ENCODE measurements around the gene LOC128125822.
A peak's percentile ranks its signal among the peaks of the same experiment; 100 is the strongest.
"Not testable (repeated sequence)": the region's sequence is repeated elsewhere in the genome, so short reads cannot be mapped to it uniquely, and the experiment has no call there.

LOC128125822 gene

DNA sequence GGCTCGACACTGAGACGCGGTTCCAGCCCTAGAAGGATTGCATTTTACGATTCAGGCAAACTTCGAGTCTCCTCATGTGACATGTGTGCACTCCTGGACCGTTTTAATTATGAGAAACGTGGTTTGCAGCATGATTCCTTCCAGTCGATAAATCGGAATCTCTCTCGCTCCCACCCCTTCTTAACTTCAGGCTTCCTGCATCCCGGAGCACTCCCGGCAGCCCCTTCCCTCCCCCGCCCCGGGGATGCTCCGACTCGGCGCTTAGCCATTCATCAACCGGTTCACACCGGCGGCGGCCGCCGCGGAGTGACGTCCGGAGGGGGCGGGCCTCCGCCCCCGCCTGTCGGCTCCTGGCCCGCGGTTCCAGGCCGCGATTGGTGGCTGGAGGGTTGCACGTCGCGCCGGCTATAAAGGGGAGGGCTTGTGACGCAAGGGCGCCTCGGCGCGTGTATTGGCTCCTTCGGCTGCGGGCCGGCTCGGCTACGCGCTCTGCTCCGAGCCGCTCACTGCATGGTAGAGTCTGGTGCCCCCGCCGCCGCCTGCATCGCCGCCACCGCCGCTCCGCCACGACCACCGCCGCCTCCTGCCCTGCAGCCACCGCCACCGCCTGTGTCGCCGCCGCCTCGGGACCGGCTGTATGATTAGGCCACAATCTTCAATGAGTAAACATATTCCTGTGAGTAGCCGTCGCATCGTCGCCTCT is at the start of gene LOC128125822, which contains the start of gene PTP4A1:
Gene LOC128125822, plus strand, starts transcription at position 437 of the 703 bp plus-strand sequence.
Gene PTP4A1, plus strand, starts transcription at position 437 of the 703 bp plus-strand sequence. CDS start 4,401 bp downstream, outside the sequence.
- peak within 1 kb of the TSS; percentile 97 for H3K4me3 ChIP-seq (ENCODE audit: low read length)
- H3K4me1 ChIP-seq (ENCODE audit: control insufficient read depth, insufficient read depth, low read length), result peaks cover 3% of the 10 kb centered on the region

DNA sequence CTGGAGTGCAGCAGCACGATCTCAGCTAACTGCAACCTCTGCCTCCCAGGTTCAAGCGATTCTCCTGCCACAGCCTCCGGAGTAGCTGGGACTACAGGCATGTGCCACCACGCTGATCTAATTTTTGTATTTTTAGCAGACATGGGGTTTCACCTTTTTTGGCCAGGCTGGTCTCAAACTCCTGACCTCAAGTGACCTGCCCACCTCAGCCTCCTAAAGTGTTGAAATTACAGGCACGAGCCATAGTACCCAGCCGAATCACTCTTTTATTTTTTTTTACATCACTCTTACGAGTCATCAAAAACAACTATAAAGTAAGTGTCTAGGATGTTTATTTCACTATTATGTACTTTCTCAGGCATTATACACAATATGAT is 49.4 kb upstream of the LOC128125822 start:
- H3K27ac ChIP-seq (ENCODE audit: low read depth, low read length); H3K4me3 ChIP-seq (ENCODE audit: low read length); H3K27me3 ChIP-seq (ENCODE audit: control insufficient read depth, insufficient read depth, low read length); H3K9ac ChIP-seq (ENCODE audit: low read length); H3K4me1 ChIP-seq (ENCODE audit: control insufficient read depth, insufficient read depth, low read length); H3K36me3 ChIP-seq (ENCODE audit: control insufficient read depth, insufficient read depth, low read length): not testable (repeated sequence)

More for the DNA sequence above, at the start of gene LOC128125822, which contains the start of gene PTP4A1:
- Histone ChIP-seq H3K36me3 (ENCODE audit: control insufficient read depth, insufficient read depth, low read length) (no peaks in the 10 kb centered on the region), H3K27ac (ENCODE audit: low read depth, low read length) (peak within 1 kb of the TSS; percentile 100), H3K27me3 (ENCODE audit: control insufficient read depth, insufficient read depth, low read length) (no peaks in the 10 kb centered on the region), H3K9ac (ENCODE audit: low read length) (peak within 1 kb of the TSS; percentile 91)

DNA sequence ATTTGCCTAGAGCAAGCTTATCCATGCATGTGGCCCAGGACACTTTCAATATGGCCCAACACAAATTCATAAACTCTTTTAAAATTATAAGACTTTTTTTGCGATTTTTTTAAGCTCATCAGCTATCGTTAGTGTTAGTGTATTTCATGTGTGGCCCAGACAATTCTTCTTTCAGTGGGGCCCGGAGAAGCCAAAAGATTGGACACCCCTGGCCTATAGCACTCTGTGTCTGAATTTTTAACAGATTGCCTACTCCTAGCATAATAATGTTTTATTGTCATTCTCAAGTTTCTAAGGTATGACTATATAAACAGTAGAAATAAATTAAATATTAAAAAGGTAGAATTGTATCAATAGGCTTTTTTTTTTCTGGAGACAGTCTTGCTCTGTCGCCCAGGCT is 48.6 kb upstream of the LOC128125822 start:
- Histone ChIP-seq H3K27me3 (ENCODE audit: control insufficient read depth, insufficient read depth, low read length) (no peaks in the 10 kb centered on the region), H3K4me1 (ENCODE audit: control insufficient read depth, insufficient read depth, low read length) (no peaks in the 10 kb centered on the region), H3K27ac (ENCODE audit: low read depth, low read length) (no peak overlapping the region), H3K36me3 (ENCODE audit: control insufficient read depth, insufficient read depth, low read length) (no peaks in the 10 kb centered on the region), H3K9ac (ENCODE audit: low read length) (no peak overlapping the region), H3K4me3 (ENCODE audit: low read length) (no peak overlapping the region)

DNA sequence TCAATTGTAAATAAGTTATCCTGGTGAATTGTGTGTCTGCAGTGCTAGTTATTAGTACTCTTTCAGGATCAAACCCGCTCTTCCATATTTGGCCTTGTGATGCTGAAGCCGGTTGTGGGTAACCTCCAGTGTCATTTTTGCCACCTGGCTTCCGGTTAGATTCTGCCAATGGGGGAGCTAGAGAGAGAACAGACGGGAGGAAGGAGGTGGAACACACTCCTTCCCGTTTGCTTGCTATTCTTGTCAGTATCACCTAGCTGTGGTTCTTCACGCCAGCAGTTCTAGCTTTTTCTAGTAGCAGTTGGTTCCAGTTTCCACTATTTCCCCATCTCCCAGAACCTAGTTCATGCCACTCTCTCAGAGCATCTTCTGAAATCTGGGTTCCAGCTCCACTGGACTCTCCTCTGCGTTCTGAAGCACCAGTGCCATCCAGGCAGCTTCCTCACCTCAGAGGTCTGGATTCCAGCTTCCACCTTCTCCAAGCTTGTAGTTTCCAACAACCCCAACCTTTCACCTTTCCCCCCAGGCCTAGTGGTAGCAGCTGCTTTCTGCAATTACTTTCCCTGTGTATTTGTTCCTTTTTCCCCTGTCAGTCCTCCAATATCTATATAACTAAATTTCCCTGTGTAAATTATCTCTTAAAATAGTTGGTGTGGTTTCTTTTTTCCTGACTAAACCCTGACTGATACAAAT is 46.9 kb upstream of the LOC128125822 start:
- H3K4me3 ChIP-seq (ENCODE audit: low read length), result no peak overlapping the region
- H3K36me3 ChIP-seq (ENCODE audit: control insufficient read depth, insufficient read depth, low read length), result no peaks in the 10 kb centered on the region
- no peaks in the 10 kb centered on the region for H3K27me3 ChIP-seq (ENCODE audit: control insufficient read depth, insufficient read depth, low read length)
- H3K4me1 ChIP-seq (ENCODE audit: control insufficient read depth, insufficient read depth, low read length), result no peaks in the 10 kb centered on the region
- no peak overlapping the region for H3K27ac ChIP-seq (ENCODE audit: low read depth, low read length)
- no peak overlapping the region for H3K9ac ChIP-seq (ENCODE audit: low read length)

DNA sequence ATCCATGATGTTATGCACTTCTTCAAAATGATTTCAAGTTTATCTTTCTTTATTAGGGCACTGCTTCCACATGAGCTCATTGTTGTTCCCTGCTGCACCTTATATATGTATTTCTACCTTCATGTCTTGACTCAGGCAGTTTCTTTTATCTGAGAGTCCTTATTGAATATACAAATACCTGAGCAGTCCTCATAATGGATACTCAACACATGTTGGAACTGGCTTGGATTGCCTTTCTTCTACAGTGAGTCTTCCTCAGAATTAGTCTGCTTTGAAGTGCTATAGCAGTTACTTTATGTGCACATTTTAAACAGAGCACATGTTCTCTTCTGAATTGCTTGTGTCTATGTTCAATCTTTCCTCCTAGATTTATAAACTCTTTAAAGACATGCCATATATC is 45.3 kb upstream of the LOC128125822 start:
- Histone ChIP-seq H3K9ac (ENCODE audit: low read length) (no peak overlapping the region), H3K27ac (ENCODE audit: low read depth, low read length) (no peak overlapping the region), H3K36me3 (ENCODE audit: control insufficient read depth, insufficient read depth, low read length) (no peaks in the 10 kb centered on the region)

DNA sequence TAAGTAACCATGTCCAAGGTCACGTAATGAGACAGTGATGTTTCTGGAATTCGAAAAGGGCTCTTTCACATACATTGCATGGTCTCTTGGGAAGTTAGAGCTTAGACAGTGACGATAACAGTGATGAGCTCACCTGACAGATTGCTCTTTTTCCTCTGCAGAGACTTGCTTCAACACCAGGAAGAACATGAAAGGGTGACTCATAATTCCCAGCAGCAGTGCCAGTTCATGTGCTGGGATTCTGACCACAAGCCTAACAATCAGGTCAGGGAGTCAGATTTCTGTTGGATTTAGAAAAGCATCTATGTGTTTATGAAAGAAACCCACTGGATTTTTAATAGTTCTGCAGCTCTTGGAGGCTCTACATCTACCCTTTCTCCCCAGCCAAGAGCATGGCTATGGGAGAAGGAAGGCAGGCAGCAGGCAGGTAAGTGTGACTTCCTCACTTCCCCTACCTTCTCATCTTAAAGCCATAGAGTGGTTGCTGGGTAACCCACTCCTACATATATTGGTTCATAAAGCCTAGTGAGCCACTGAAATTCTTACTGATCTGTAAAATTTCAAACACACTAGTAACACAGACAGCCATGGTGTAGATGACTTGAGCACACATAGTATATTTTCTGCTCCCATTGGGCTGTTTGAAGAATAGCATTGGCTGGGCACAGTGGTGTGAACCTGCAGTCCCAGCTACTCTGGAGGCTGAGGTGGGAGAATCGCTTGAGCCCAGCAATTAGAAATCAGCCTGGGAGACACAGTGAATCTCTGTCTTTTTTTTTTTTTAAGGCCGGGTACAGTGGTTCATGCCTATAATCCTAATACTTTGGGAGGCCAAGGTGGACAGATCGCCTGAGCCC is 44.4 kb upstream of the LOC128125822 start:
- no peak overlapping the region for H3K9ac ChIP-seq (ENCODE audit: low read length)
- no peaks in the 10 kb centered on the region for H3K36me3 ChIP-seq (ENCODE audit: control insufficient read depth, insufficient read depth, low read length)
- no peak overlapping the region for H3K27ac ChIP-seq (ENCODE audit: low read depth, low read length)
- H3K4me1 ChIP-seq (ENCODE audit: control insufficient read depth, insufficient read depth, low read length), result no peaks in the 10 kb centered on the region
- H3K4me3 ChIP-seq (ENCODE audit: low read length), result no peak overlapping the region
- no peaks in the 10 kb centered on the region for H3K27me3 ChIP-seq (ENCODE audit: control insufficient read depth, insufficient read depth, low read length)

More for the DNA sequence above, 45.3 kb upstream of the LOC128125822 start:
- no peak overlapping the region for H3K4me3 ChIP-seq (ENCODE audit: low read length)
- H3K27me3 ChIP-seq (ENCODE audit: control insufficient read depth, insufficient read depth, low read length), result no peaks in the 10 kb centered on the region
- no peaks in the 10 kb centered on the region for H3K4me1 ChIP-seq (ENCODE audit: control insufficient read depth, insufficient read depth, low read length)

DNA sequence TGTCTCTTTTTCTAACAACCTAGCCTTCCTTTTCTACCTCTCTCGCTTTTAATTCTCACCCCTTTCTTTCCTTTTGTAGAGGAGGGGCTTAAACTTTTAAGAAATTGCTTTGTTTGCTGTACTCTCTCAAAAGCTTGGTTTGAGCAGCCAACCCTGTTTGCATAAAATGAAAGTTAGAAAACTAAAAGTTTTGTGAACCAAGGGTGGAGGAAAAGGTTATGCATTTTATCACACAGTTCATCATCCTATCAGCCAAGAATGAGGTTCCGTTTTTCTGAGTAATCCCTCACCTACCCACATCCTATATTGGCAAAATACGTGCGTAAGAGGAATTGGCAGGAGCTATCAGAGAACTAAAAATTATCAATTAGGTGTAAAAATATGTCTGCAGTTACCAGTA is 42.8 kb upstream of the LOC128125822 start:
- no peak overlapping the region for H3K9ac ChIP-seq (ENCODE audit: low read length)

DNA sequence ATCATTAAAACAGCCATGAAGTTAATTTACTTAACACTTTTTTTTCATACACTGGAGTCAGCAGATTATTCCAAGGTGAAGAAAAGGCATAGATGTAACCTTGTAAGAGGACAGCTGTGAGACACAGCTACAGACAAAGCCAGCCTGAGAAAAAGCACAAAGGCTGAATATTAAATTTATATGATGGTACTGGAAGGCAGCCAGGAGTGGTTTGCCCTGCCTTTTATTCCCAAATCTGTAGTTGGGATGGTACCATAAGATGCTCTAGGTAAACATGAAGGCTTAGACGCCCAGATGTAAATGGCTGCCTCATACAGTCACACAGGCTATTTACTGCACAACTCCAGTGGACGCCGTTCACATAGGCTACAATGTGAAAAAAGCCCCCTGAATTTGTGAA is 42.1 kb upstream of the LOC128125822 start:
- H3K9ac ChIP-seq (ENCODE audit: low read length), result no peak overlapping the region
- H3K4me1 ChIP-seq (ENCODE audit: control insufficient read depth, insufficient read depth, low read length), result no peaks in the 10 kb centered on the region
- H3K4me3 ChIP-seq (ENCODE audit: low read length), result no peak overlapping the region
- no peak overlapping the region for H3K27ac ChIP-seq (ENCODE audit: low read depth, low read length)
- no peaks in the 10 kb centered on the region for H3K27me3 ChIP-seq (ENCODE audit: control insufficient read depth, insufficient read depth, low read length)
- no peaks in the 10 kb centered on the region for H3K36me3 ChIP-seq (ENCODE audit: control insufficient read depth, insufficient read depth, low read length)

More for the DNA sequence above, 42.8 kb upstream of the LOC128125822 start:
- H3K27me3 ChIP-seq (ENCODE audit: control insufficient read depth, insufficient read depth, low read length), result no peaks in the 10 kb centered on the region
- H3K4me1 ChIP-seq (ENCODE audit: control insufficient read depth, insufficient read depth, low read length), result no peaks in the 10 kb centered on the region
- no peak overlapping the region for H3K4me3 ChIP-seq (ENCODE audit: low read length)
- H3K27ac ChIP-seq (ENCODE audit: low read depth, low read length), result no peak overlapping the region
- no peaks in the 10 kb centered on the region for H3K36me3 ChIP-seq (ENCODE audit: control insufficient read depth, insufficient read depth, low read length)

DNA sequence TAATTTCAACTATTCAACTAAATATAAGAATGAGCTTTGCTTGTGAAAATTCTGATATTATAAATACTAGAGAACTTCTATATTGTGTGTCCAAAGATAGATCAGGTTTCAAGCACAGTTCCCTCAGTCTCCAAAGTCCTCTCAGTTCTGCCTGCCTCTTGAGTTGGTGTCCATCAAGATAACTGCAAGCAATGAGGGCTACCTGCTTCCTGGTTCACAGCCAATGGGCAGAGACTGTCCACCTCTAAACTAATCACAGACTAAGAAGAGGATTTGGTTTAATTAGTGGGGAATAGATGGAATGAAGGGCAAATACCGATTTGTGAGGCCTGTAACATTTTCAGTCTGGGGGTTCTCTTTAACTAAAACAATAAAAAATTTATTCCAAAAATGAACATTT is 41.3 kb upstream of the LOC128125822 start:
- H3K36me3 ChIP-seq (ENCODE audit: control insufficient read depth, insufficient read depth, low read length), result no peaks in the 10 kb centered on the region
- H3K4me3 ChIP-seq (ENCODE audit: low read length), result no peak overlapping the region
- no peaks in the 10 kb centered on the region for H3K4me1 ChIP-seq (ENCODE audit: control insufficient read depth, insufficient read depth, low read length)
- H3K9ac ChIP-seq (ENCODE audit: low read length), result no peak overlapping the region
- H3K27me3 ChIP-seq (ENCODE audit: control insufficient read depth, insufficient read depth, low read length), result no peaks in the 10 kb centered on the region
- no peak overlapping the region for H3K27ac ChIP-seq (ENCODE audit: low read depth, low read length)

DNA sequence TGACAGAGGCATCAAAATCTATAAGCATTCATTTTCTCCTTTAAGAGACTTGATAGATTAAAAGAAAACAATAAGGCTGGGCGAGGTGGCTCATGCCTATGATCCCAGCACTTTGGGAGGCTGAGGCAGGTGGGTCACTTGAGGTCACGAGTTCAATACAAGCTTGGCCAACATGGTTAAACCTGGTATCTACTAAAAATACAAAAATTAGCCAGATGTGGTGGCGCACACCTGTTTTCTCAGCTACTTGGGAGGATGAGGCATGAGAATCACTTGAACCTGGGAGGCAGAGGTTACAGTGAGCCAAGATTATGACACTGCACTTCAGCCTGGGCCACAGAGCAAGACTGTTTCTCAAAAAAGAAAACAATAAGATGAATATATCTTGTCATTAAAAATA is 39.3 kb upstream of the LOC128125822 start:
- no peak overlapping the region for H3K4me3 ChIP-seq (ENCODE audit: low read length)
- no peaks in the 10 kb centered on the region for H3K36me3 ChIP-seq (ENCODE audit: control insufficient read depth, insufficient read depth, low read length)
- H3K4me1 ChIP-seq (ENCODE audit: control insufficient read depth, insufficient read depth, low read length), result no peaks in the 10 kb centered on the region
- no peaks in the 10 kb centered on the region for H3K27me3 ChIP-seq (ENCODE audit: control insufficient read depth, insufficient read depth, low read length)
- H3K27ac ChIP-seq (ENCODE audit: low read depth, low read length), result no peak overlapping the region
- no peak overlapping the region for H3K9ac ChIP-seq (ENCODE audit: low read length)

DNA sequence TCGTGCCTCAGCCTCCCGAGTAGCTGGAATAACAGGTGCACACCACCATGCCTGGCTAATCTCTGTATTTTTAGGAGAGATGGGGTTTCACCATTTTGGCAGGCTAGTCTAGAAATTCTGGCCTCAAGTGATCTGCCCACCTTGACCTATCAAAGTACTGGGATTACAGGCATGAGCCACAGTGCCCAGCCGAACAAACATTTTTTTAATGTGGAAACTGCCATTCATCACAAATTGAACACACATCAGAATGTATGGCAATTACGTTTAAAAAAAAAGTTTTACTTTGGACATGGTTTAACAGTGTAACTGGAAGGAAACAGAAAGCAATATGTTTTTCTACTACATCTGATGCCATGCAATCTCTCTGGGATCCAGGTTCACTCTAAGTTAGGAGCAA is 38.3 kb upstream of the LOC128125822 start:
- Histone ChIP-seq H3K27me3 (ENCODE audit: control insufficient read depth, insufficient read depth, low read length) (no peaks in the 10 kb centered on the region), H3K27ac (ENCODE audit: low read depth, low read length) (no peak overlapping the region), H3K4me3 (ENCODE audit: low read length) (no peak overlapping the region), H3K9ac (ENCODE audit: low read length) (no peak overlapping the region), H3K36me3 (ENCODE audit: control insufficient read depth, insufficient read depth, low read length) (no peaks in the 10 kb centered on the region), H3K4me1 (ENCODE audit: control insufficient read depth, insufficient read depth, low read length) (no peaks in the 10 kb centered on the region)

DNA sequence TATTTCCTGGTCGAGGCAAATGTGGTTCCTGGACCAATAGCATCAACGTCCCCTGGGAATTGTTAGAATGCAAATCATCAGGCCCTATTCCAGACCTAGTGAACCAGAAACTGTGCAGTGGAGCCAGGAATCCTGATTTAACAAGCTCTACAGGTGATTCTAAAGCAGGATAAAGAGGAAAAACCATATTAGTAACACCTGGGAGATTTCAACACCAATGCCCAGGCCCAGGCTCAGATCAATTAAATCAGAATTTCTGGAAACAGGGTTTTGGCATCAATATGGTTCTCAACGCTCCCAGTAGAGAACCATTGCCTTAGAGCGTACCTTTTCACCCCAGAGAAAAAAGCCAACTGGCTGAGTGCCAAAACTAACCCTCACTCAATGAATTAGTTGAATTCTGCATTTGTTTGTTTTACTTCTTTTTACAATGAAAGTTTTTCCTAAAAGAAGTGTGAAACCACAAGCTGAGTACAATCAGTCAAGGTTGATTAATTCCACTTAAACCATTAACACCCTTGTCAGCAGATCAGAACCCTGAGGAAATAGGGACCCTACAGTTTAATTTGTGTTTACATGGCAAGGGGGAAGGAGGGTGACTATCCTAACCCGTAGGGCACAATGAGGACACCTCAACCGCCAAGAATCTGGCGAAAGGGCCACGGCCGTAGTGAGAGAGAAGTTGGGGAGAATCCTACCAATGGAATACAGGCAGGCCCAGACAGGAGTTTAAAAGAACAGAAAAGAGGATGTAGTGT is 34.9 kb upstream of the LOC128125822 start:
- no peak overlapping the region for H3K9ac ChIP-seq (ENCODE audit: low read length)

More for the DNA sequence above, 34.9 kb upstream of the LOC128125822 start:
- Histone ChIP-seq H3K4me3 (ENCODE audit: low read length) (no peak overlapping the region), H3K27ac (ENCODE audit: low read depth, low read length) (no peak overlapping the region), H3K36me3 (ENCODE audit: control insufficient read depth, insufficient read depth, low read length) (no peaks in the 10 kb centered on the region), H3K4me1 (ENCODE audit: control insufficient read depth, insufficient read depth, low read length) (no peaks in the 10 kb centered on the region), H3K27me3 (ENCODE audit: control insufficient read depth, insufficient read depth, low read length) (no peaks in the 10 kb centered on the region)

All from rectal smooth muscle tissue (tissue), 1 donor.